H1 (cell line): Measurements from ENCODE around the gene ZWILCH. TPM values are rescaled to one million over a fixed set of nuclear protein-coding genes. Genes with fewer than 3 reads are reported as not detected.

Experiments
- CTCF ChIA-PET: fragments of 300-600 bp; sonication (Branson Sonifier 250); formaldehyde crosslinking; loops from one replicate; lab custom pipeline; 2021; ENCODE audit not compliant: partially characterized antibody; lab: Charles Lee
- POLR2A ChIA-PET: fragments of 300-600 bp; sonication (Branson Sonifier 250); formaldehyde crosslinking; loops from one replicate; lab custom pipeline; 2021; ENCODE audit warnings: inconsistent platforms; ENCODE audit not compliant: partially characterized antibody; lab: Charles Lee
- DNase-seq, 2 experiments: peaks; one replicate each; pipeline versions ENCODE4 v3.0.0 to v3.0.0-alpha.2; 2010 to 2022; ENCODE audit warnings: low spot score in 2 of 2, low read depth in 1 of 2, mixed read lengths in 1 of 2
- FAIRE-seq: peaks from 2 replicates; lab custom pipeline; 2011; peaks lifted over from hg19 to GRCh38; lab: Jason Lieb, UNC
- H2AFZ ChIP-seq: 2 replicates; pipeline ENCODE4 v1.8.1; 2012; ENCODE audit warnings: low read length, inconsistent platforms
- H2AK5ac ChIP-seq: 2 replicates; pipeline ENCODE4 v1.6.1; 2013; ENCODE audit warnings: low read depth, low read length
- H2BK120ac ChIP-seq: replicated peaks from 2 replicates; pipeline ENCODE3; 2013; ENCODE audit warnings: low read depth, low read length, inconsistent platforms
- H2BK12ac ChIP-seq: 2 replicates; pipeline ENCODE4 v1.6.1; 2013; ENCODE audit warnings: low read depth, low read length
- H2BK15ac ChIP-seq: 2 replicates; pipeline ENCODE4 v1.6.1; 2013; ENCODE audit warnings: low read length
- H2BK20ac ChIP-seq: 2 replicates; pipeline ENCODE4 v1.6.1; 2013; ENCODE audit warnings: low read length
- H2BK5ac ChIP-seq: 2 replicates; pipeline ENCODE4 v1.6.1; 2013; ENCODE audit warnings: low read depth, low read length
- H3K14ac ChIP-seq: 2 replicates; pipeline ENCODE4 v1.6.1; 2013; ENCODE audit warnings: inconsistent platforms; ENCODE audit not compliant: insufficient read length
- H3K18ac ChIP-seq: 2 replicates; pipeline ENCODE4 v1.6.1; 2013; ENCODE audit warnings: low read length; ENCODE audit errors: extremely low read depth
- H3K23ac ChIP-seq: 2 replicates; pipeline ENCODE4 v1.6.1; 2013; ENCODE audit warnings: inconsistent platforms; ENCODE audit not compliant: insufficient read length
- H3K23me2 ChIP-seq: 2 replicates; pipeline ENCODE4 v1.6.1; 2013; ENCODE audit warnings: low read depth, low read length
- H3K27ac ChIP-seq: 2 replicates; pipeline ENCODE4 v1.6.1; 2011; ENCODE audit warnings: low read depth, low read length, inconsistent platforms
- H3K27me3 ChIP-seq, 4 experiments: replicated peaks in 1 of 4; 1 replicate in 1 of 4; 2 replicates in 3 of 4; pipeline versions ENCODE4 v1.6.1 to v1.8.1; 2011 to 2013; ENCODE audit warnings: low read length in 3 of 4, mild to moderate bottlenecking in 3 of 4, inconsistent platforms in 2 of 4, mixed read lengths in 2 of 4, moderate library complexity in 1 of 4; ENCODE audit not compliant: control insufficient read depth in 3 of 4, insufficient read depth in 3 of 4; ENCODE audit errors: extremely low read depth in 1 of 4
- H3K36me3 ChIP-seq, 4 experiments: 2 replicates each; pipeline versions ENCODE4 v1.6.1 to v1.8.1; 2011 to 2013; ENCODE audit warnings: mild to moderate bottlenecking in 4 of 4, low read length in 3 of 4, moderate library complexity in 2 of 4, control low read depth in 1 of 4, inconsistent platforms in 1 of 4; ENCODE audit not compliant: insufficient read depth in 4 of 4, control insufficient read depth in 2 of 4
- H3K4ac ChIP-seq: replicated peaks from 2 replicates; pipeline ENCODE3; 2013; ENCODE audit warnings: low read length, low read depth, mixed read lengths, inconsistent platforms; ENCODE audit not compliant: insufficient read length
- H3K4me1 ChIP-seq, 4 experiments: replicated peaks in 1 of 4; 1 replicate in 1 of 4; 2 replicates in 3 of 4; pipeline versions ENCODE4 v1.6.1 to v1.8.1; 2011 to 2013; ENCODE audit warnings: low read length in 3 of 4, inconsistent platforms in 2 of 4, mixed read lengths in 1 of 4; ENCODE audit not compliant: insufficient read depth in 4 of 4, control insufficient read depth in 3 of 4
- H3K4me2 ChIP-seq, 2 experiments: 2 replicates each; pipeline versions ENCODE4 v1.6.1 to v1.8.1; 2011 to 2013; ENCODE audit warnings: low read depth in 2 of 2, low read length in 2 of 2, control low read depth in 1 of 2, inconsistent platforms in 1 of 2, mild to moderate bottlenecking in 1 of 2; ENCODE audit not compliant: insufficient read depth in 1 of 2
- H3K4me3 ChIP-seq, 4 experiments: fragments of 200-600, 300-600 bp in 1 of 4; sonication (generic), shearing (Covaris generic), sonication (Bioruptor Twin) in 1 of 4; 2 replicates each; pipeline versions ENCODE4 v1.5.1 to v1.8.1; 2011 to 2016; ENCODE audit warnings: low read length in 4 of 4, low read depth in 3 of 4, control low read depth in 2 of 4, inconsistent platforms in 2 of 4, mild to moderate bottlenecking in 2 of 4, mixed read lengths in 1 of 4, moderate library complexity in 1 of 4; ENCODE audit not compliant: insufficient read depth in 2 of 4; ENCODE audit errors: extremely low read depth in 1 of 4
- H3K56ac ChIP-seq: replicated peaks from 2 replicates; pipeline ENCODE3; 2013; ENCODE audit warnings: low read depth, mild to moderate bottlenecking, mixed read lengths, low read length, inconsistent platforms; ENCODE audit not compliant: insufficient read length
- H3K79me1 ChIP-seq: 2 replicates; pipeline ENCODE4 v1.6.1; 2013; ENCODE audit warnings: low read depth, low read length, control low read depth
- H3K79me2 ChIP-seq, 2 experiments: 2 replicates each; pipeline versions ENCODE4 v1.6.1 to v1.8.1; 2012 to 2013; ENCODE audit warnings: low read length in 2 of 2, mild to moderate bottlenecking in 2 of 2, inconsistent platforms in 1 of 2; ENCODE audit not compliant: insufficient read depth in 2 of 2, control insufficient read depth in 1 of 2
- H3K9ac ChIP-seq, 4 experiments: replicated peaks in 1 of 4; 1 replicate in 1 of 4; 2 replicates in 3 of 4; pipeline versions ENCODE4 v1.6.1 to v1.8.1; 2011 to 2013; ENCODE audit warnings: low read depth in 3 of 4, low read length in 3 of 4, control low read depth in 2 of 4, mild to moderate bottlenecking in 2 of 4, moderate library complexity in 2 of 4, inconsistent platforms in 1 of 4; ENCODE audit errors: extremely low read depth in 1 of 4
- H3K9me3 ChIP-seq, 2 experiments: 2 replicates each; pipeline versions ENCODE4 v1.6.1 to v1.8.1; 2012 to 2013; ENCODE audit warnings: mild to moderate bottlenecking in 2 of 2, moderate library complexity in 2 of 2, control low read depth in 1 of 2, inconsistent platforms in 1 of 2, low read depth in 1 of 2, low read length in 1 of 2, mixed read lengths in 1 of 2; ENCODE audit not compliant: insufficient read depth in 2 of 2
- H4K20me1 ChIP-seq, 2 experiments: replicated peaks in 1 of 2; 2 replicates each; pipeline versions ENCODE3 to v1.8.1; 2011 to 2013; ENCODE audit warnings: inconsistent platforms in 2 of 2, low read length in 2 of 2, mild to moderate bottlenecking in 1 of 2; ENCODE audit not compliant: insufficient read depth in 2 of 2, control insufficient read depth in 1 of 2
- H4K5ac ChIP-seq: 2 replicates; pipeline ENCODE4 v1.6.1; 2013; ENCODE audit warnings: low read length, low read depth, mixed read lengths, inconsistent platforms; ENCODE audit not compliant: insufficient read length
- H4K8ac ChIP-seq: 2 replicates; pipeline ENCODE4 v1.8.0; 2013; ENCODE audit warnings: mild to moderate bottlenecking, moderate library complexity, low read length, inconsistent platforms; ENCODE audit not compliant: insufficient read depth; ENCODE audit errors: extremely low read depth
- H4K91ac ChIP-seq: replicated peaks from 2 replicates; pipeline ENCODE3; 2013; ENCODE audit warnings: low read length, mixed read lengths, inconsistent platforms; ENCODE audit not compliant: insufficient read length
- BRCA1 ChIP-seq: IDR thresholded peaks from 2 replicates; pipeline ENCODE4 v1.6.1; 2012; ENCODE audit warnings: low read depth, low read length, improper control_type of control experiment
- EP300 ChIP-seq, 2 experiments: IDR thresholded peaks; 1 replicate in 1 of 2; 2 replicates in 1 of 2; pipeline ENCODE4 v1.6.1; 2011 to 2012; ENCODE audit warnings: low read depth in 2 of 2, low read length in 2 of 2, mild to moderate bottlenecking in 2 of 2, borderline replicate concordance in 1 of 2, inconsistent platforms in 1 of 2, moderate library complexity in 1 of 2
- GTF2F1 ChIP-seq: IDR thresholded peaks from 2 replicates; pipeline ENCODE4 v1.6.1; 2012; ENCODE audit warnings: low read depth, low read length, improper control_type of control experiment, borderline replicate concordance
- NRF1 ChIP-seq: IDR thresholded peaks from 2 replicates; pipeline ENCODE4 v1.6.1; 2011; ENCODE audit warnings: mild to moderate bottlenecking, low read depth, low read length, improper control_type of control experiment
- POU5F1 ChIP-seq: IDR thresholded peaks from 2 replicates; pipeline ENCODE4 v1.6.1; 2011; ENCODE audit warnings: low read depth, mild to moderate bottlenecking, low read length, moderate library complexity
- SUZ12 ChIP-seq: fragments of 200-600 bp; sonication (generic); IDR thresholded peaks from 2 replicates; pipeline ENCODE4 v1.6.1; 2012; ENCODE audit warnings: mild to moderate bottlenecking, inconsistent platforms, low read length, moderate library complexity, mixed read lengths
- WGBS, 2 experiments: shearing (Covaris generic) in 1 of 2; methylation state at CpG; one replicate each; pipeline versions ENCODE4 v1.1.6 to v1.1.7; 2013 to 2015; ENCODE audit warnings: low lambda C conversion rate in 2 of 2, mixed read lengths in 2 of 2, inconsistent platforms in 1 of 2, low coverage in 1 of 2, missing lambda C conversion rate in 1 of 2; ENCODE audit not compliant: insufficient replicate concordance in 2 of 2, insufficient coverage in 1 of 2, insufficient read length in 1 of 2; ENCODE audit errors: extremely low coverage in 1 of 2, missing lambda C conversion rate in 1 of 2; 5-methylcytosine and 5-hydroxymethylcytosine counted together
- polyA plus RNA-seq, 7 experiments: library from polyadenylated mRNA; depleted of rRNA in 3 of 7; stranded (reverse) in 5 of 7; unstranded in 2 of 7; fragments of >200 nt in 5 of 7; fragments of 200-250 nt in 2 of 7; gene quantifications; 1 replicate in 5 of 7; 2 replicates in 1 of 7; 4 replicates in 1 of 7; pipeline versions ENCODE4 v1.2.1 to v1.2.3, GENCODE V29; 2011 to 2013; ENCODE audit warnings: missing spikeins in 2 of 7, mixed read lengths in 2 of 7
- total RNA-seq: library from RNA; stranded (reverse); fragmentation: NEBNext Ultra II Directional; extraction: Animal tissue kit (Norgen Biotek cat#: 25700); gene quantifications from 2 replicates; pipeline ENCODE4 v1.2.1, GENCODE V29; 2021

The ZWILCH gene
- total and polyA plus RNA-seq, 2 of the 8 experiments (the other 6 are each of a cell fraction or from before 2014, with no cell fraction given): 18.1 to 61.5 TPM

DNA sequence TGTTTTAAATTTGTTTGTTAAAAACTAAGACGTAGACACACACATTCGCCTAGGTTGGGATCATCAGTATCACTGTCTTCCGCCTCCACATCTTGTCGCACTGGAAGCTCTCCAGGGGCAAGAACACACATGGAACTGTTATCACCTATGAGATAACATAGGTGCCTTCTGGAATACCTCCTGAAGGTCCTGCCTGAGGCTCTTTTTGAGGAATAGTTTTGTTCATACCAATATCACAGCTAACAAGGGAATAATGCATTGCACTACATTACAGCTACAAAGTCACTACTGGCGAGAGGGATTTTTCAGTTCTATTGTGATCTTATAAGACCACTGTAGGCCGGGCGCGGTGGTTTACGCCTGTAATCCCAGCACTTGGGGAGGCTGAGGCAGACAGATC lies 29.9 kb downstream of the ZWILCH start:
- WGBS, 2 experiments: 96% methylated on average over 9 of the region's 9 CpGs; no CpG with 5 or more reads in 1 of the 2 experiments
- no peak overlapping the region for H2BK5ac ChIP-seq
- no peak overlapping the region for H3K23ac ChIP-seq
- no peaks in the 10 kb centered on the region for H3K27me3 ChIP-seq
- no peak overlapping the region for H4K91ac ChIP-seq
- no peak overlapping the region for H4K5ac ChIP-seq
- H3K4me3 ChIP-seq: no peak overlapping the region
- ChIA-PET POLR2A (interaction anchor here (0.6 to 1.6 kb wide), 6 partner anchors 9 to 184 kb away, joined by 3 to 4 read pairs (median 4); no protein-coding TSS in a partner anchor), CTCF (interaction anchor here (0.6 to 1.2 kb wide), 2 partner anchors 61 to 1424 kb away, joined by 3 to 5 read pairs; no protein-coding TSS in a partner anchor)
- no peak overlapping the region for H3K56ac ChIP-seq
- peaks cover 0 to 1% of the 10 kb centered on the region in 2 experiments for H4K20me1 ChIP-seq
- no peak overlapping the region for H3K4me2 ChIP-seq
- H2AK5ac ChIP-seq: no peak overlapping the region
- no peak overlapping the region for H3K27ac ChIP-seq
- H3K9me3 ChIP-seq: no peaks in the 10 kb centered on the region
- H2BK120ac ChIP-seq: no peak overlapping the region
- no peak overlapping the region for H3K4ac ChIP-seq
- no peak overlapping the region for H3K14ac ChIP-seq
- H2BK12ac ChIP-seq: no peak overlapping the region
- no peaks in the 10 kb centered on the region for H3K79me1 ChIP-seq
- H2BK15ac ChIP-seq: no peak overlapping the region
- no peak overlapping the region for H2AFZ ChIP-seq
- H3K79me2 ChIP-seq: no peaks in the 10 kb centered on the region
- no peak overlapping the region for H2BK20ac ChIP-seq
- no peak for FAIRE-seq
- no peak overlapping the region for H4K8ac ChIP-seq
- peaks cover 2 to 65% (median 23%) of the 10 kb centered on the region in 4 experiments; a peak in 7 of 8 replicates for H3K36me3 ChIP-seq
- DNase-seq: no peak
- H3K23me2 ChIP-seq: no peaks in the 10 kb centered on the region
- H3K4me1 ChIP-seq: no peaks in the 10 kb centered on the region
- H3K18ac ChIP-seq: no peak overlapping the region
- H3K9ac ChIP-seq: no peak overlapping the region
- TF ChIP-seq NRF1 (no peak), GTF2F1 (no peak), SUZ12 (no peak), POU5F1 (no peak), BRCA1 (no peak), EP300 (IDR thresholded peaks at IDR 0.05; ENCODE audit: borderline replicate concordance in 1 of 2, low read depth in 2 of 2, low read length in 2 of 2) (no peak)
